Subcutaneous adipose tissue (tissue), 4 donors: ENCODE data around the gene KCTD6. TPM values are rescaled to one million over a fixed set of nuclear protein-coding genes. Genes with fewer than 3 reads are reported as not detected.

Source experiments
- total RNA-seq, 4 donors: library from RNA; depleted of rRNA; stranded (reverse); fragments of >200 nt; gene quantifications; one replicate each; pipeline ENCODE4 v1.1.0, GENCODE V29; 2016
- TF ChIP-seq, protein P1 (sequence below): fragments of 450-650 bp; IDR thresholded peaks from one replicate; pipeline ENCODE4 v1.5.1; 2016; ENCODE audit warnings: low read depth, mild to moderate bottlenecking, control low read depth, antibody characterized with exemption, moderate library complexity

KCTD6 gene
- total RNA-seq, 4 donors from 2014 or later, result 13.9 to 17.8 (median 15.7) TPM

DNA sequence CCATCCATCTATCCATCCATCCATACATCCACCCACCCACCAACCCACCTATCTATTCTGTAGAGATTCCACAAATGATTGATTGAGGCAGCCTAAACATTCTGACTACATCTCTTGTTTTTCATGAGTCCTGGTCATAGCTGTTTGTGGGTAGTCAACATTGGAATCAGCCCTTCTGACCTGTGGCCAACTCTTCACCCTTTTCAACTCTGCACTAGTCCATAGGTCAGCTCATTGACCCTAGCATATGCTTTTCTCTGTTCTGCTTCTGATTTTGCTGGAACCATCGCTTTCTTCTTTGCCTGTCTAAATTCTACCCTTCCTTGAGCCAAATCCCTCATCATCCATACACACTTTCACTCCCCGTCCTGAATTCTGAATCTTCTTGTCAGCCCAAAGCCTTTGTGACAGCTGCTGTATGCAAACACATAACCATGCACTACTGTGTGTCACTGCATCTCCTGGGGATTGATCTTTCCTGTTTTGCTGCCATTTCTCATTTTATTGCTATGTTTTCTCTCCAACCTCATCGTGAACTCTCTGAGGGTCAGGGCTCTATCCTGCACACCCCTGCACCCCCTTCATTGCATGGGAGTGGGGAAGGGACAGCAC, 16.8 kb upstream of the KCTD6 start:
- TF ChIP-seq, protein P1, sequence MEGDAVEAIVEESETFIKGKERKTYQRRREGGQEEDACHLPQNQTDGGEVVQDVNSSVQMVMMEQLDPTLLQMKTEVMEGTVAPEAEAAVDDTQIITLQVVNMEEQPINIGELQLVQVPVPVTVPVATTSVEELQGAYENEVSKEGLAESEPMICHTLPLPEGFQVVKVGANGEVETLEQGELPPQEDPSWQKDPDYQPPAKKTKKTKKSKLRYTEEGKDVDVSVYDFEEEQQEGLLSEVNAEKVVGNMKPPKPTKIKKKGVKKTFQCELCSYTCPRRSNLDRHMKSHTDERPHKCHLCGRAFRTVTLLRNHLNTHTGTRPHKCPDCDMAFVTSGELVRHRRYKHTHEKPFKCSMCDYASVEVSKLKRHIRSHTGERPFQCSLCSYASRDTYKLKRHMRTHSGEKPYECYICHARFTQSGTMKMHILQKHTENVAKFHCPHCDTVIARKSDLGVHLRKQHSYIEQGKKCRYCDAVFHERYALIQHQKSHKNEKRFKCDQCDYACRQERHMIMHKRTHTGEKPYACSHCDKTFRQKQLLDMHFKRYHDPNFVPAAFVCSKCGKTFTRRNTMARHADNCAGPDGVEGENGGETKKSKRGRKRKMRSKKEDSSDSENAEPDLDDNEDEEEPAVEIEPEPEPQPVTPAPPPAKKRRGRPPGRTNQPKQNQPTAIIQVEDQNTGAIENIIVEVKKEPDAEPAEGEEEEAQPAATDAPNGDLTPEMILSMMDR, result no peak

DNA sequence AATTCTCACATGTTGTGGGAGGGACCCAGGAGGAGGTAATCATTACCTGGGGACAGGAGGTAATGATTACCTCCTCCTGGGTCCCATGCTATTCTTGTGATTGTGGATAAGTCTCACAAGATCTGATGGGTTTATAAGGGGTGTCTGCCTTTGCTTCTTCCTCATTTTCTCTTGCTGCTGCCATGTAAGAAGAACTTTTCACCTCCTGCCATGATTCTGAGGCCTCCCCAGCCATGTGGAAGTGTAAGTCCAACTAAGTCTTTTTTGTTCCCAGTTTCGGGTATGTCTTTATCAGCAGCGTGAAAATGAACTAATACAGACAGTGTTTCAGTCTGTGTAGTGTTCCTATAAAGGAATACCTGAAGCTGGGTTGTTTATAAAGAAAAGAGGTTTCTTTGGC, 13.1 kb upstream of the KCTD6 start:
- TF ChIP-seq, protein P1, result no peak

DNA sequence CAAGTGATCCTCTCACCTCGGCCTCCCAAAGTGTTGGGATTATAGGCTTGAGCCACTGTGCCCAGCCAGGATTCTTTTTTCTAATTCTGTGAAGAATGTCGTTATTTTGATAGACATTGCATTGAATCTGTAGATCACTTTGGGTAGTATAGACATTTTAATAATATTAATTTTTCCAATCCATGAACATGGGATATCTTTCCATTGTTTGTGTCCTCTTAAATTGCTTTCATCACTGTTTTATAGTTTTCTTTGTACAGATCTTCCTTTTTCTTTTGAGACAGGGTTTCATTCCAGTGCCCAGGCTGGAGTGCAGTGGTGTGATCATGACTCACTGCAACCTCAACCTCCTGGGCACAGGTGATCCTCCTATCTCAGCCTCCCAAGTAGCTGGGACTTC, 11.6 kb upstream of the KCTD6 start:
- TF ChIP-seq, protein P1, result no peak

DNA sequence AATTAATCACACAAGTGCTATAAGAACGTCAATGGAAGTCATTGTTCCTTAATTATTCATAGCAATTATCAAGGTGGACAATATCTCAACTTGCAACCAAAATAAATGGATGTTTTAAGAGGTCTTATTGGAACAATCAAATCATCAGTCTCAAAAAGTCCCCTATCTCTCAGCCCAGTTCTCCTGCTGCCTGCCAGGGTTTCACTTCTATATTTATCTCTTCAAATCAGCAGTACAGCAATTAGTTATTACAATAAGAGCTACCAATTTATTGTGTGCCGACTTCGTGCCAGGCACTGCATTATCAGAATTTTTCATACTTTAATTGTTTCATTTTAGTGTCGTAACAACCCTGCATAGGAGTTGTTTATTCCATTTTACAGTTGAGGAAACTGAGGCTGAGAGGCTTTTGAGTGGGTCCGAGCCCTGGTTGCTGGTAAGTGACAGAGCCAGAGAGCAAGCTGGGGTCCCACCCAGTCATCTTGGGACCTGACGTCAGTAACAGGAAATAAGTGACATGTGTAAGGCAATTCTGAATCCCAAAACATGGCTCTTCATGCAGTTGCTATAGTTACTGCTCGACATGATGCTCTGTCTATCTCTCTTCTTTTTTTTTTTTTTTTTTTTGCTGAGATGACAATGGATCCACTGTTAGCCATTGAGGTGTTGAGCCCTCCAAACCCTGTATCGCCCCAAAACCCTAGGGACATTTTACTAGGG, 8.8 kb upstream of the KCTD6 start:
- TF ChIP-seq, protein P1, result no peak

DNA sequence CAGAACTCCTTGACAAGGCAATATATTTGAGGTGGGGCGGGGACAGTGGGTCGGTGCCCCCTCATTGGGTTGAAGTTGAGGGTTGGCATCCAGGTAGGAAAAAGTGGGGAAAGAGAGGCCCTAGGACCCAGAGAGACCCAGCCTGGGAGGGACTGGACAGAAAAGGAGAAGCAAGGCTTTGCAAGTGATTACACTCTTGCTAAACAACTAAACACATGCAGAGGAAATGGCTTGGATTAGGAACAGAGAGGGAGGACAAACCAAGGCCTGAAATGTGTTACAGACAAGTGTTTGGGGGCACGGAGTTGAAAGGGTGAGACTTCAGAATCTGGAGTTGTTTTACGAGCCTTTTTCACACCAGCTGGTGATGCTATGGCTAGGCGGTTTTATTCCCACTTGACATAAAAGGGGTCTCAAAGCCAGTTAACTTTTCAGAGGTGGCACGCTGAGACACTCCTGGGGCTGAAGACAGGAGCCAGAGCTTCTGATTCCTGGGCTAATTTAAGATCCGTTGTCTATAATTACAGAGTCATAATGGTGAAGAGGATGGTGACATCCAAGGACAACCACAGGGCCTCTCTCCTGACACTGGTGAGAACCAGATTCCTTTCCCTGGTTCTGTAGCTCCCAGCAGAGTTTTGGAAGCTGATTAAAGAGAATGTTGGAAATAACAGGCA, 7.7 kb upstream of the KCTD6 start:
- TF ChIP-seq, protein P1, result no peak

DNA sequence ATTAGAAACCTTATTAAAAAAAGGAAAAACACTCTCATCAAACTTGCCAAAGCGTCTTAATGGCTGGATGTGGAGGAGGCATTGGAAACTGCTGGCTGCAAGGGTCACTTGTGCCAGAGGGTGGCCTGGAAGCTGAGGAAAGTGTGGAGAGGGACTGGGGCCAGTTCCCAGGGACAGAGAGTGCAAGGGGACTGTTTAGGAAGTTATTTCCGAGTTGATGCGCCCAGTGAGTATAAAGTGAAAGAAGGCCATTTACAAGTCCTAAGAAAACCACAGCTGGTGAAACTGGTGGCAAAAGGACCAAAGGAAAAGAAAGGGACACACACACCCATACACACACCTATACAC, 7.2 kb upstream of the KCTD6 start:
- TF ChIP-seq, protein P1, result no peak

DNA sequence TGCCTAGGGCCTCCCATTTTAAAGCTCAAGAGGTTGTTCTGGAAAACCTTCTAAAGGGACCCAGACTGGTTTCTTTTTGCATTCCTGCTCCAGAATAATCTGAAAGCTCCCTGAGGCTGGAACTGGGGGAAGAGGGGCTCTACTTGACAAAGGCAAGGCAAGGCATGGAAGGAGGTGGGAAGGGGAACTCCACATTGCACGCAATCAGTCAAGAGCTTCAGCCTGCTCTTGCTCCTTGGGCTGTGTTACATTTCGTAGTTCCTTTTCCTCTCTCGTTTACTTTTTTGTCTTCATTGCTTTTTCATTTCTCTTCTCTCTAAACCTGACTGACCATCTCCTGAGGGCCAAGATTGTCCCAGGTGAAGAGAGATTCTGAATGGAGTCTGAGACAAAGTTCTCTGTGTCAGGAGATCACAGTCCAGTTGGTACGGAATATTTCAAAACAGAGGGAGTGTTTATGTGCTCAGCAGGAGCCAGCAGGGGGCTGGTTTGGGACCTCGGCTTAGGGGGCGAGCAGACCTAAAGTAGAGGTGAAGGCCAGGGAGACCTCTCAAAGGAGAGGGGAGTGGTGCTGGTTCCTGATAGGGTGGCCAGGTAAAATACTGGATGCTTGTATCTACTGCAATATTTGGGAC, 6.0 kb upstream of the KCTD6 start:
- TF ChIP-seq, protein P1, result no peak
